Heart right ventricle (tissue), 16 donors: ENCODE results near the gene CLEC16A. TPM values are rescaled to one million over a fixed set of nuclear protein-coding genes. Genes with fewer than 3 reads are reported as not detected.

ENCODE experiments used
- ATAC-seq, 8 donors: fragments of 200-7000 bp; cut with Tn5 transposase; one replicate each; pipeline ENCODE4 v1.9.1; 2020; ENCODE audit warnings: mild to moderate bottlenecking in 8 of 8, moderate library complexity in 8 of 8, moderate number of reproducible peaks in 1 of 8
- DNase-seq, 2 donors: peaks; one replicate each; pipeline ENCODE4 v3.0.0-alpha.2; 2020
- H3K27ac ChIP-seq, 10 donors: fragments of 200-600 bp; sonication (generic) in 2 of 10; one replicate each; pipeline versions ENCODE4 v1.5.0 to v1.8.0; 2020 to 2022; ENCODE audit warnings: mild to moderate bottlenecking in 3 of 10
- H3K27me3 ChIP-seq, 7 donors: fragments of 200-600 bp; one replicate each; pipeline ENCODE4 v1.8.0; 2021 to 2022; ENCODE audit warnings: mild to moderate bottlenecking in 2 of 7
- H3K36me3 ChIP-seq, 9 donors: fragments of 200-600 bp; sonication (generic) in 1 of 9; one replicate each; pipeline versions ENCODE4 v1.5.0 to v1.8.0; 2020 to 2022; ENCODE audit warnings: mild to moderate bottlenecking in 2 of 9
- H3K4me1 ChIP-seq, 9 donors: fragments of 200-600 bp; sonication (generic) in 1 of 9; one replicate each; pipeline versions ENCODE4 v1.5.0 to v1.8.0; 2020 to 2022; ENCODE audit warnings: mild to moderate bottlenecking in 4 of 9
- H3K4me3 ChIP-seq, 10 donors: fragments of 200-600 bp; sonication (generic) in 2 of 10; one replicate each; pipeline versions ENCODE4 v1.5.0 to v1.8.0; 2020 to 2022; ENCODE audit warnings: mild to moderate bottlenecking in 7 of 10, moderate library complexity in 2 of 10
- H3K9me3 ChIP-seq, 11 donors: fragments of 200-600 bp in 10 of 11; sonication (generic) in 2 of 11; one replicate each; pipeline versions ENCODE4 v1.5.0 to v1.8.0; 2013 to 2022; ENCODE audit warnings: mild to moderate bottlenecking in 2 of 11, control low read depth in 1 of 11, moderate library complexity in 1 of 11
- WGBS, 2 donors: extraction: QIAGEN DNeasy Blood & Tissue Kit; methylation state at CpG; one replicate each; pipeline ENCODE4 v1.1.7; 2013; ENCODE audit warnings: inconsistent platforms in 1 of 2; 5-methylcytosine and 5-hydroxymethylcytosine counted together
- intact Hi-C, 10 donors: fragments of 100-400 bp; cut with DNase I; formaldehyde crosslinking; loops; one replicate each; pipeline versions ENCODE4 v1.11.1 to v1.14.2; 2022
- polyA plus RNA-seq, 2 donors: library from polyadenylated mRNA; stranded (reverse); fragments of 200-250 nt; gene quantifications; one replicate each; pipeline ENCODE4 v1.2.3, GENCODE V29; 2013
- total RNA-seq, 10 donors: library from RNA; stranded (reverse); fragmentation: NEBNext Ultra II Directional in 3 of 10; extraction: Animal tissue kit (Norgen Biotek cat#: 25700) in 3 of 10; gene quantifications; one replicate each; pipeline versions ENCODE4 v1.2.1 to v1.2.4, GENCODE V29; 2021 to 2023
- TF ChIP-seq, protein P1 (sequence below), 9 donors: fragments of 200-600 bp; sonication (generic) in 2 of 9; IDR thresholded peaks; one replicate each; pipeline versions ENCODE4 v1.5.0 to v1.8.0; 2021 to 2022; ENCODE audit warnings: antibody characterized with exemption in 9 of 9, mild to moderate bottlenecking in 5 of 9, moderate library complexity in 1 of 9
- donor health status: Arrhythmogenic right ventricular cardiomyopathy.
- donor health status: ischemic (EF 13 %, LVEDD 7.1; RV severe dilation, severe dysfunction).
- donor health status: healthy with polysubstance abuse.
- donor health status: DM: no; HTN: yes; CAD: no.
- donor health status: DM: no; HTN: no; CAD: no.
- donor health status: ischemic (EF 25% LVEDD 6.9; RV normal size, moderate dysfunction).
- donor health status: ischemic (EF 25% LVEDD 5.7; RV mildly dilated, moderate dysfunction).
- donor health status: healthy.
- donor health status: DM: yes; HTN: yes; CAD: no.
- donor health status: Ischemic cardiomyopathy.
- donor health status: ischemic (EF 35%, LVEDD 5.7; RV mildly dilated, moderate dysfunction).
- donor health status: nonischemic (EF 11% LVEDD 7.7; RV severe dilation, severe dysfunction).
- donor health status: DM: yes; HTN: yes; CAD: no.
- donor health status: PGD.
- donor health status: ischemic (EF 29% LVEDD 5.4; RV normal size, mild dysfunction).
- donor health status: nonischemic (EF 23%, LVEDD 6.1; RV moderate dilation, normal function).

Gene CLEC16A
- total and polyA plus RNA-seq, 12 donors, result 12.1 to 30.8 (median 23.0) TPM

DNA sequence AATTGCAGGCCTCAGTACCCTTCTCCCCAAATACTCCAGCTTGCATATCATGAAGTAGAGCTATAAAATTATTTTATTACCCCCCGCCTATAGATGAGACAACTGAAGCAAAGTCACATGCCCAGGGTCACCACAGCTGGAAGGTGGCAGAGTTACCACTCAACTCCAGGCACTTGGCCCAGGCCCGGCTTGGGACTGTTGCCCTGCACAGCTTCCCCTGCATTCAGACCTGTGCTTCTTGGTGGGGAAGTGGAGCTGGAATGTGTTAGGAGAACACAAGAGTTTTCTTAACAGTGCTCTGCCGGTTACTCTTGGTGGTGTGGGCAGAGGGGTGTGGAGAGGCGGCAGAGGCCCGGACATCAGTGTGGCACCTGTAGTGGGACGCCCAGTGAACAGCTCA lies 162.4 kb downstream of the CLEC16A start:
- Histone ChIP-seq H3K4me1 (peaks cover 0 to 49% (median 37%) of the 10 kb centered on the region in 9 donors), H3K36me3 (no peaks in the 10 kb centered on the region), H3K27me3 (no peaks in the 10 kb centered on the region), H3K9me3 (peaks cover 0 to 15% (median 8%) of the 10 kb centered on the region in 11 donors), H3K4me3 (no peak overlapping the region), H3K27ac (no peak overlapping the region)
- 88 to 92% methylated on average over 6 of the region's 6 CpGs for WGBS, 2 donors
- DNase-seq, result no peak
- ATAC-seq, result peak in 1 of 8 donors; percentile 45
- intact Hi-C loops, result loop anchor here in 3 of 10 donors (10.0 kb wide), 2 partner anchors 132 to 148 kb away; partner anchors contain the start of gene SOCS1 (in 1 of the 3)
- TF ChIP-seq, protein P1, sequence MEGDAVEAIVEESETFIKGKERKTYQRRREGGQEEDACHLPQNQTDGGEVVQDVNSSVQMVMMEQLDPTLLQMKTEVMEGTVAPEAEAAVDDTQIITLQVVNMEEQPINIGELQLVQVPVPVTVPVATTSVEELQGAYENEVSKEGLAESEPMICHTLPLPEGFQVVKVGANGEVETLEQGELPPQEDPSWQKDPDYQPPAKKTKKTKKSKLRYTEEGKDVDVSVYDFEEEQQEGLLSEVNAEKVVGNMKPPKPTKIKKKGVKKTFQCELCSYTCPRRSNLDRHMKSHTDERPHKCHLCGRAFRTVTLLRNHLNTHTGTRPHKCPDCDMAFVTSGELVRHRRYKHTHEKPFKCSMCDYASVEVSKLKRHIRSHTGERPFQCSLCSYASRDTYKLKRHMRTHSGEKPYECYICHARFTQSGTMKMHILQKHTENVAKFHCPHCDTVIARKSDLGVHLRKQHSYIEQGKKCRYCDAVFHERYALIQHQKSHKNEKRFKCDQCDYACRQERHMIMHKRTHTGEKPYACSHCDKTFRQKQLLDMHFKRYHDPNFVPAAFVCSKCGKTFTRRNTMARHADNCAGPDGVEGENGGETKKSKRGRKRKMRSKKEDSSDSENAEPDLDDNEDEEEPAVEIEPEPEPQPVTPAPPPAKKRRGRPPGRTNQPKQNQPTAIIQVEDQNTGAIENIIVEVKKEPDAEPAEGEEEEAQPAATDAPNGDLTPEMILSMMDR (IDR thresholded peaks at IDR 0.05), result no peak

DNA sequence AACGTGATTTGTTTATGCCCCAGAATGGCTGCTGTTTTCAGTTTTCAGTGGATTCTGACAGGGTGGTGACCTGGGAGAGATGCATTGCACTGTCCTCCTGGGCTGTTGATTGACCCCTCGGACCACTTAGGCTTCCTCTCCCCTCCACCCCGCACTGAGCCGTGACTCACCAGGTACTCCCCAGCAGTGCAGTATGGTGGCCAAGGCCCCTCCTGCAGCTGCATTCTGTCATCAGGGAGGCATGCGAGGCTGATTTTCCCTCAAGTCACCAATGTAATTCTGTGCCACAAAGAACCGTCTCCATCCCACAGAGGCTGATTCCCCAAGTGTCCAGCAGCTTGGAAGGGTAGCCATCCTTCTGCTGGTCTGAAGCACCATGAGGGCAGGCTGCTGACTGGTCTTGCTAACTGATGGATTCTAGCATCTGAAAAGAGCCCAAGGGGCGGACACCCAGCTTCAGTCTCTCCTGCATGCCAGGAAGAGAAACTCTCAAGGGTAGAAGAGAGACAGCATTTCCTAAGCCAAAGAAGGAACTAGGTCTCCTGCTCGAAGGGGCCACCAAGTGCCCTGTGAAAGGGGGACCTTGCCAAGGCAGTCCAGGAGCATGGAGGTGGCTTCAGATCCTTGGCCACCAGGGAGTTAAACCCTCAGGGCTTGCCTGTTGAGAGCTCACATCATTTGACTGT lies 163.6 kb downstream of the CLEC16A start:
- no peak for DNase-seq
- Histone ChIP-seq H3K4me3 (no peak overlapping the region), H3K4me1 (peaks cover 0 to 37% (median 29%) of the 10 kb centered on the region in 9 donors), H3K27ac (no peak overlapping the region), H3K9me3 (peaks cover 0 to 15% (median 8%) of the 10 kb centered on the region in 11 donors), H3K27me3 (no peaks in the 10 kb centered on the region), H3K36me3 (no peaks in the 10 kb centered on the region)
- intact Hi-C loops, result loop anchor here in 3 of 10 donors (10.0 kb wide), 2 partner anchors 133 to 147 kb away; partner anchors contain the start of gene SOCS1 (in 1 of the 3)
- ATAC-seq, result no peak
- WGBS, 2 donors, result 95 to 97% methylated on average over 8 of the region's 8 CpGs
- TF ChIP-seq, protein P1 (IDR thresholded peaks at IDR 0.05), result no peak

DNA sequence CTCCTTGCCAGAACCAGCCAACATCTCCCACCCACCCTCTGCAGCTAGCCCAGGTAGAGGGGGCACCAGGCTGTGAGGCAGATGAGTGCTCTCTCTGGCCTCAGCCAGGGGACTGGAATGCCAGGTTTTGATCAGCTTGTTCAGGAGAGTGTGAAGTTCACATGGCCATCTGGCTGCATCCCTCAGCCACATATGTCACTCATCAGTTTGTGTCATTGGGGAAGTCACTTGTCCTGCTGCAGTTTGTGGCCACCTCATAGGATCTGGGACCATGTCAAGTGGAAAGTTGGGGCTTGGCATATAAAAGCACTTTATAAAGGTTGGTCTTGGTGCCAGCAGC lies 164.1 kb downstream of the CLEC16A start:
- ATAC-seq (no peak), DNase-seq (no peak)
- H3K9me3 ChIP-seq, result peaks cover 0 to 15% (median 8%) of the 10 kb centered on the region in 11 donors
- intact Hi-C loops, result loop anchor here in 3 of 10 donors (10.0 kb wide), 2 partner anchors 134 to 146 kb away; partner anchors contain the start of gene SOCS1 (in 1 of the 3)
- no peak overlapping the region for H3K27ac ChIP-seq
- no peak overlapping the region for H3K4me3 ChIP-seq
- H3K27me3 ChIP-seq, result no peaks in the 10 kb centered on the region
- H3K4me1 ChIP-seq, result peaks cover 0 to 34% (median 32%) of the 10 kb centered on the region in 9 donors
- H3K36me3 ChIP-seq, result no peaks in the 10 kb centered on the region
- TF ChIP-seq, protein P1 (IDR thresholded peaks at IDR 0.05), result no peak

DNA sequence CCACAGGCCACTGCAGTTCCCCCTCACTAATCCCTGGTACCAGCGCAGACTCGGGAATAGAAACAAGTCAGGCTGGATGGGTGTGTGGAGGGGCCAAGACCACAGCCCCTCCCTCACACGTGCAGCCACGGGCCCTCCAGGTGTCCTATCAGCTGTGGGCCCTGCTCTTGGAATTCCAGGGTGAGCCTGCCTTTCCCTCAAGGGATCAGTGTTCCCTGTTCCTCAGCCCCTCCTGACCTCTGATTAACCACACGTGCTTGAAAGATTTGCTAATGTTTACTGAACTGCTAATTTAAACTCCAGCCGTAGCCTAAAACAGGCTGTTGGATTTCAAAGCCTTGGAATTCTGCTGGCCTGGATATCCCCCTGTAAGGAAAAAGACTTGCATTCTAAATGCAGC lies 165.2 kb downstream of the CLEC16A start:
- ATAC-seq (no peak), DNase-seq (no peak)
- no peak overlapping the region for H3K4me3 ChIP-seq
- no peaks in the 10 kb centered on the region for H3K27me3 ChIP-seq
- H3K4me1 ChIP-seq, result peaks cover 0 to 32% (median 21%) of the 10 kb centered on the region in 9 donors
- WGBS, 2 donors, result 69 to 77% methylated on average over 6 of the region's 6 CpGs
- H3K27ac ChIP-seq, result no peak overlapping the region
- peaks cover 0 to 15% (median 8%) of the 10 kb centered on the region in 11 donors for H3K9me3 ChIP-seq
- peaks cover 0 to 1% (median 0%) of the 10 kb centered on the region in 9 donors for H3K36me3 ChIP-seq
- intact Hi-C loops, result loop anchor here in 3 of 10 donors (10.0 kb wide), 2 partner anchors 135 to 145 kb away; partner anchors contain the start of gene SOCS1 (in 1 of the 3)
- TF ChIP-seq, protein P1 (IDR thresholded peaks at IDR 0.05), result no peak
